ENCODE data around the gene YY1. TPM values are rescaled to one million over a fixed set of nuclear protein-coding genes. Genes with fewer than 3 reads are reported as not detected.
A peak's percentile ranks its signal among the peaks of the same experiment; 100 is the strongest.

YY1 gene
- total RNA-seq, 1 donor from 2014 or later, result 63.8 TPM

DNA sequence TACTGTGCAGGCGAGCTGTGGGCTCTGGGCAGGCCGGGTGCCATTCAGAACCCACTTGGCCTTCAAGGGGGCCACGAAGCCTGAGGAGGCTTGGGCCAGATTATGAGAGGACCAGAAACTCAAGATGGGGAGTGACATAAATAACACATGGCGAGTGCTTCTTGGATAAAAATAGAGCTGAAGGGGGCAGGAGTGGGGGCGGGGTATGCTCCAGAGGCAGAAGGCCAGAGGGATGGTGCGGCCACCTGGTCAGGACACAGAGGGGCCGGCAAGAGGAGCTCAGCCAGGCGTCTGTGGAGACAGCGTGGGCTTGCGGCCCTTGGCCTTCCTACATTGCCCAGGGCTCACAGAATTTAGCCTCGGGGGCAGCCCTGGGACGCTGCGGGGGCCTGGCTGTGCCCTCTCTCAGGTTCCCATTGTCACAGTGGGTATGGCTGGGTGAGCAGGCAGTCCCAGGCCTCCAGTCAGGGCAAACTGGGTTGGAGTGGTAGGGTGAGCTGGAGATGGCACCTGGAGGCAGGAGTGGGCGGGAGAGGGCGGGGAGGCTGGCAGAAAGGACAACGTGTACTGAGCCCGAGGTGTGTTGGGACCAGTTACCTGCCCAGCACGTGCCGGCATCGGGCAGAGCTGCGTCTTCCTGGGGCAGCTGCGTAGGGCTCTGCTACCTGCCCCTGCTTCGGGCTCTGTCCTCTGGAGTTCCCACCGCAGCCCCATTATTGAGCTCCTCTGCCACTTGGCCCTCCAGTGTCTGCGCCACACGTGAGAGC is 74.7 kb downstream of the YY1 start:
- no peak for DNase-seq (ENCODE audit: low spot score)

DNA sequence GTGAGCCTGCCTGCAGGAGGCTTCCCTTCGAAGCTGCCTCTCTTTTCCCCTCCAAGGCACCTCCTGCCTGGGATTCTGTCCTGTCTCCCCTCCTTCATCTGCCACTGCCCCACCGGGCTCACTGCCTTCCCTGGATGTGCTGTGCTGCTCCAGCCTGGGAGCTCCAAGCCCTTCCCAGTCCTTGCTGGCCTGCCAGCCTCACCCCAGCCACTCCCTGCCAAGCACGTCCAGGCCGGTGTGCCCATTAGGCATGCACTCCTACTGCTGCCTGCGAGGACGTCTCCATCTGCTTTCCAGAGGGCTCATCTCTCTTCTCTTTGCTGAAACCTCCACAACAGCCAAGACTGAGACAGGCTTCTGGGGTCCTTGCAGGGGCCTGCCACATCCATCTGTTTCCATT is 75.8 kb downstream of the YY1 start:
- DNase-seq (ENCODE audit: low spot score), result no peak

DNA sequence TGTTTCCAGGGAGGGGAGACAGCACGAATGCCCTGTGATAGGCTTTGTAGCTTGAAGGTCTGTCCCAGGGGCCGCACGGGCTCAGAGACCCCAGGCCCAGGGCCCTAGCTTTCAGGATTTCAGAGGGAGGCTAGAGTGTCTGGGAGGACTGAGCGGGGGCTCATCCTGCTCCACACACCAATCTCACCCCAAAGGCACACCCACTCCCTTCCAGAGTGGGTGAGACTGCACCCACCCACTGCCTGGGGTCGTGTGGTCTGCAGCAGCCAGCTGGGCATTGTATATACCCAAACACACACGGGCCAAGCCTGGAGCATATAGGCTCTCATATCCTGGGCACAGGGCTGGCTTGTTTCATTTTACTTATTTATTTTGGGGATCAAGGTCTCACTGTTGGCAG is 78.4 kb downstream of the YY1 start:
- DNase-seq (ENCODE audit: low spot score), result no peak

DNA sequence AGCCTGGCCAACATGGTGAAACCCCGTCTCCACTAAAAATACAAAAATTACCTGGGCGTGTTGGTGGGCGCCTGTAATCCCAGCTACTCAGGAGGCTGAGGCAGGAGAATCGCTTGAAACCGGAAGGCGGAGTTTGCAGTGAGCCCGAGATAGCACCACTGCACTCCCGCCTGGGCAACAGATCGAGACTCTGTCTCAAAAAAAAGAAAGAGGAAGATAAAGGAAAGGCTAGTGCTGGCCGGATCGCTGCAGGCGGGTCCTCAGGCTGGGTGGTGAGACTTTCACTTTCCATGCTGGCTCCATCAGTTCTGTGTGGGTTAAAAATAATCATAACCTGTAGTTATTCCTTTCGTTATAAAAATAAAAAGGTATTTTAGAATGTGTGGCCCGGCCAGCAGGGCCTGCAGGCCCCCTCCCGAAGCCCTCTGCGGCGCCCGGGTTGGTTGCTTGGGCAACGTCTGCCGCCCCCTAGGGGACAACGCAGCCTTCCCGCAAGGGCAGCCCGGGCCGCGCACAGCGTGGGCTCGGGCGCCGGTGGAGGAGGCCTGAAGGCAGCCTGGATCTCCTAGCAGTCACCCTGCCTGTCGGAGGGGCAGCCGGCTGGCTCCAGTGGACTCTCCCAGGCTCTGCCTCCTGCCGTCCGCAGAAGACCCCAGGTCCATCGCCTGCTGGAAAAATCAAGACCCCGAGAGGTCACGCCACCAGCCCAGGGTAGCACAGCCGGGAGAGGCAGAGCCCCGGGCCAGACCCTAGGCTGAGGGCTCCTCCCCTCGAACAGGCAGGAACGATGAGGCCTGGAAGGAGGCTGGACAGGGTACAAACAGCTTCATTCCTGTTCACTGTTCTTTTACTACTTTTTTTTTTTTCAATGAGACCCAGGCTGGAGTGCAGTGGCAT is 79.2 kb downstream of the YY1 start:
- peak; percentile 63 for DNase-seq (ENCODE audit: low spot score)

DNA sequence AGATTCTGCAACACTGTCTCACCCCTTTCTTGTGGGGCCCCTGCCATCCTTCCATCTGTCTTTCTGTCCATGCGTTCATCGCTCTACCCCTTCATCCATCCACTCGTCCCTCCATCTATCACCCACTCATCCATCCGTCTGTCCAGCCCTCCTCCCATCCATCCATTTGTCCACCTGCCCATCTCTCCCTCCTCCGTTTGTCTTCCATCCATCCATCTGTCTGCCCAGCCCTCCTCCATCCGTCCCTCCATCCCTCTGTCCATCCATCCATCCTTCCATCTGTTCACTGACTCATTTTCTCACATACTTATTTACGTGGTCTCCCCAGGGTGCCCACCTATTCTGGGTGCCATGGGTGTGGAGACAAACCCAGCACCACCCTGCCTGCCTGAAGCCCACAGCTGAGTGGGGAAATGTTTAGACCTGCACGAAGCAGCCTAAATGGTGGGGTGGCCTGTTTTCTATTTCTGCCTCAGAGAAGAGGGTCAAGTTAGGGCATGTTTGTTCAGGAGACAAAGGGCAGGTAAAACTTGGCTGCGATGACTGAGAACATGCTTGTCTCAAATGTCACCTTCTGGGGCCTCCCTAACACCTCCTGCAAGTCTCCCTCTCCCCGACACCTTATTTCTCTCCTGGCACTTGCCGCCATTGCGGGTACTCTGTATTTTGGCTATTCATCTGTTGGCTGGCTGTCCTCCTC is 81.4 kb downstream of the YY1 start:
- DNase-seq (ENCODE audit: low spot score), result no peak

DNA sequence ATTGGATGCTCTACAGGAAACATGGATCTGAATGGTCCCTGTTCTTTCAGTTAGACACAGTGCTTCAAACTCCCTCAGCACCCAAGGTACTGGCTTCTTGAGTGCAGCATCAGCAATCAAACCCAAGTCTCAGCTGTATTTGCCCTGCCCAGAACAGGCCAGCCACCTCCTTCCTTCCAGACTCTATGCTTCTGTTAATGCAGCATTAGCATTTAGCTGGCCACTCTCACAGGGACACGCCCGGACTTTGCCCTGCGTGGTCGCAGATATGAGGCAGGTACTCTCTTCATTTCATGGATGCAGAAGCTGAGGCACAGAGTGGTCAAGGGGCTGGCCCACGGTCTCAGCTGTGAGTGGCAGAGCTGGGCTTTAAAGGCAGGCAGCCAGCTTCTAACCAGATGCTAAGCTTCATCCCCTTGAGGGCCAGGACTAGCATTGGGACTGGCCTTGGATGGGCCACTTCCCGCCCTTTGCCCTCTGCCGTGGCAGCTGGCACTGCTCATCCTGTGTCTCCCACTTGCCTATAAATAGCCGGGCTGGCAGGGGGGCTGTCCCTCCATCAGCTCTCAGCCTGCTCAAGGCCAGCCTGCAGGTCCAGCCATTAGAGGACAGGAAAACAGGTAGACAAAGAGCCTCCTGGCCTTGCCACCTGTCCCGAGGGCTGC is 82.7 kb downstream of the YY1 start:
- no peak for DNase-seq (ENCODE audit: low spot score)

DNA sequence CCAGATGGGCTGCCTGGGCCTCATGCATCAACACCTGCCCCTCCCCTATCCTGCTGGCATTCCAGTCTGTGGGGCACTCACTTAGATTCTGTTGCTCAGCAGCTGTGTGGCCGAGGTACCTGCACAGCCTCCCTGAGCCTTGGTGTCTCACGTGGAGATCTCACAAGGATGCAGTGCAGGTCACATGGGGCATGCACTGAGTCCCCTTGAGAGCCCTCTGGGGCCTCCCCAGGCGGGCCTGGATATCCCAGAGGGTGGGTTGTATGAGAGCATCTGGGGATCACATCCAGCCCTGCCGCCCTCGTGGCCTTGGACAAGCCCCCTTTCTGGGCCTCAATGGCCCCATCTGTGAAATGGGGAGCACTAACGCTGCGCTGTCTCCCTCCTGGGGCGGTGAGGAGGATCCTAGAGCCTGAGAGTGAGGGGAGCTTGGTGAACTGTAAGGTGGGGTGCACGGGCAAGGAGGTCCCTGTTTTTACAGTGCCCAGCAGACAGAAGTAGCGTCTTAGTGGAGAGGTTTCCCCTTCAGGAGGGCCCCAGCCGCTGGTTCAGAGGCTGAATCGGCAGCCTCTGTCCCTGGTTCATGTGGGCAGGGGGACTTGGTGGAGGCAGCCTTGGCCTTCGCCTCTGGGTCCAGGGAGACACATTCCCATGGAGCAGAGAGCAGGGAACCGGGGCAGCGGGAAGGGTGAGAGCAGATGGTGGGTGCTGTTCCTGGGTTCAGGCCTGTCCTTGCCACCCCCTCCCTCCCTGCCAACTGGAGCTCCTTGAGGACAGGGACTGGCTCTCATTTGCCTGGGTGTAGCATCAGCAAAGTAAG is 83.4 kb downstream of the YY1 start:
- no peak for DNase-seq (ENCODE audit: low spot score)

DNA sequence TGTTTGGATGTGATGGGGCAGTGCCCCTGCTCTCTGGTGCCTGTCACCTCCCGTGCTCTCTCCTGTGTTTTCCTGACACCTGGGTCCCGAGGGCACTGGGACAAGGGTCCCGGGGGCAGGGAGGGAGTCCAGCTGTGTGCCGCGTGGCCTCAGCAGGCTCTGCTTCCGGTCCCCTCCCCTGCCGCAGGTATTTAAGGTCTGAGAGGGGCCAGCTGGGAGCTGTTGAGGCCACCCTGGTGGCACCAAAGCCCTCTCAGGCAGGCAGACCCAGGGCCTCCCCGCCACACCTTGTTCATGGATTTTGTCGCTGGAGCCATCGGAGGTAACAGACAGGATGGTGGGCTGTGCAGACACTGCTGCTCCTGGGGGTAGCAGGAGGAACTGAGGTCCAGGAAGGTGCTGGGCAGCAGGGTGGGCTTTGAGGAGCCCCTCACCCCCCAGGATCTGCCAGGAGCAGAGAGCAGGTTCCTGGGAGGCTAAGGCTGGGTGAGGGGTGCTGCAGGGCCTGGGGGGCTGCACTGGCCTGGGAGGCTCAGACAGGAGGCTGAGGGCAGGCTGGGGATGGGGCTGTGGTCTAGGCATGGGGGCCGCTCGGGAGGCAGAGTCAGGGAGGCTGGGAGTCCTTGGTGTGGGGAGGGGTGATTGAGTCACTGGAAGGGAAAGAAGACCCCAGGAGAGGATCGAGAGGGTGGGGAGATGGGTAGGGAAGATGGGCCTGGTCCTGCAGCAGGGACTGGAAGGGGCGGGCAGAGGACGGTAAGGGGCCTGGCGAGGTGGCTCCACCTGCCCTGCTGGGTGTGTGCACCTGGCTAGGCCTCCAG is 84.4 kb downstream of the YY1 start, which contains the start of gene SLC25A47:
SLC25A47 (plus strand) TSS at position 219 of the 821 bp plus-strand sequence; CDS start at position 295, 76 bp downstream.
- DNase-seq (ENCODE audit: low spot score), result no peak

DNA sequence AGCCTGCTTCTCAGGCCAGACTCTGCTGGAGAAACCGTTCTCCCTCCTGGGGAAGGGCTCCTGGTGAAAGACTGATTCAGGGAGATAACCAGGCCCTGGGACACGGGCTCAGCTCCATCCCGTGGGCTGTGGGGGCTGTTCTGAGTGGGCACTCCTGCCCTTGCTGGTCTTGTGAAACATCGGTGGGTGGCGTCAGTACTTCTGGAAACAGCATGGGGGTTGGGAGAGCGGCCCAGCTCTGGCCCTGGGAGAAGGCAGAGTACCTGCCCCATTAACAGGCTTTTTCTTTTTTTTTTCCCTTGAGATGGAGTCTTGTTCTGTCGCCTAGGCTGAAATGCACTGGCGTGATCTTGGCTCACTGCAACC is 85.0 kb downstream of the YY1 start:
- no peak for DNase-seq (ENCODE audit: low spot score)

DNA sequence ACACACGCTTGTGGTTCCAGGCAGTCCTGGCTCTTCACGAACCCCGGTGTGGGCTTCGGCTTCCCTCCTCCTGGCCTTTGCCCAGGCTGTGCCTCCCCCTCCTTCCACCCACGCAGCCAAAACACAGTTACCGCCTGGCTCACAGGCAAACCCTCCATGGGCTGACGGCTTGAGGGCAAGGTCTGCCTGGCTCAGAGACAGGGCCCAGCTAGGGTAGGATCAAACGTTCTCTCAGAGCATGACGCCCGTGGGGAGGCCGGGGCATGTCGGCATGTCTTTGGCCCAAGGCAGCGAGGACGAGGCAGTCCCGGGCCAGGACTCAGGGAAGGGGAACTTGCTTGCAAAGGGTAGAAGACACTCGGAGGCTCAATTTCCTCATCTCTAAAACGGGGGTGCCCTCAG is 86.3 kb downstream of the YY1 start:
- no peak for DNase-seq (ENCODE audit: low spot score)

DNA sequence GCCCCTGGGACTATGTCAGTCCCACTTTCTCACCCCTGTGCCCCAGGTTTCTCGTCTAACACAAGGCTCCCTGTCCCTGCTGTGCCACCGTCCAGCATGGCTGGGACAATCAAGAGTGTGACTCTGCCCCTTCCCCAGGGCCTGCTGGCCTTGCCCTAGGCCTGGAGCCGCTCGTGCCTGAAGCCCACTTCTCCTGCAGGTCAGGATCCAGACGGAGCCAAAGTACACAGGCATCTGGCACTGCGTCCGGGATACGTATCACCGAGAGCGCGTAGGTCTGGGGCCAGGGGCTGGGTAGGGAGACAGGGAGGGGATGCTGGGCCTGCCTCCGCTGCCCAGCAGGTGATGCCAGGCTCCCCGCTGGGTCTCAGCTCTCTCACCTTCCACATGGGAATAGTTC is 87.0 kb downstream of the YY1 start:
- no peak for DNase-seq (ENCODE audit: low spot score)

DNA sequence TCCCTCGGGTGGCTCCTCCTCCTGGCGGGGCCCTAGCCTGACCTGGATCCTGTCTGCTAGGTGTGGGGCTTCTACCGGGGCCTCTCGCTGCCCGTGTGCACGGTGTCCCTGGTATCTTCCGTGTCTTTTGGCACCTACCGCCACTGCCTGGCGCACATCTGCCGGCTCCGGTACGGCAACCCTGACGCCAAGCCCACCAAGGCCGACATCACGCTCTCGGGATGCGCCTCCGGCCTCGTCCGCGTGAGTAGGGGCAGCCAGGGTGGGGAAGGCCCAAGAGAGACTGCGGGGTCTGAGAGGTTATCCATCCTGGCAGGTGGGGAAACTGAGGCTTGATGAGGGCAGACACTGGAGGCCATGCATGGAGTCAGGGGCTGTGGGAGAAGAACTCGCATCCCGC is 88.2 kb downstream of the YY1 start:
- DNase-seq (ENCODE audit: low spot score), result no peak

DNA sequence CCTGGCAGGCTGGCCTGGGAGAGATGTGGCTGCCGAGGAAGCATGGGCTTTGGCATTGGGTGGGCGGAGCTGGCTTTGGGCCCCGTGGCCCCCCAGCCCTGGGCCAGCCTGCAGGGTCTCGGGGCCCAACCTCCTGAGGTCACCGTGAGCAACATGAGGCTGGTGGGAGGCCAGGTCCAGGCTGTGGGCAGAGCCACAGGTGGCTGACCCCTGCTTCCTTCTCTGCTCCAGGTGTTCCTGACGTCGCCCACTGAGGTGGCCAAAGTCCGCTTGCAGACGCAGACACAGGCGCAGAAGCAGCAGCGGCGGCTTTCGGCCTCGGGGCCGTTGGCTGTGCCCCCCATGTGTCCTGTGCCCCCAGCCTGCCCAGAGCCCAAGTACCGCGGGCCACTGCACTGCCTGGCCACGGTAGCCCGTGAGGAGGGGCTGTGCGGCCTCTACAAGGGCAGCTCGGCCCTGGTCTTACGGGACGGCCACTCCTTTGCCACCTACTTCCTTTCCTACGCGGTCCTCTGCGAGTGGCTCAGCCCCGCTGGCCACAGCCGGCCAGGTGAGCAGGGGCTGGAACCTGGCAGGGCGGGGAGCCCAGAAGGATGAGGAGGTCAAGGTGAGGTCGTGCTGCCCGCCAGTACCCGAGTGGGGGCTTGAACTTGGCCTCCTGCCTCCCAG is 89.7 kb downstream of the YY1 start:
- peak; percentile 30 for DNase-seq (ENCODE audit: low spot score)

DNA sequence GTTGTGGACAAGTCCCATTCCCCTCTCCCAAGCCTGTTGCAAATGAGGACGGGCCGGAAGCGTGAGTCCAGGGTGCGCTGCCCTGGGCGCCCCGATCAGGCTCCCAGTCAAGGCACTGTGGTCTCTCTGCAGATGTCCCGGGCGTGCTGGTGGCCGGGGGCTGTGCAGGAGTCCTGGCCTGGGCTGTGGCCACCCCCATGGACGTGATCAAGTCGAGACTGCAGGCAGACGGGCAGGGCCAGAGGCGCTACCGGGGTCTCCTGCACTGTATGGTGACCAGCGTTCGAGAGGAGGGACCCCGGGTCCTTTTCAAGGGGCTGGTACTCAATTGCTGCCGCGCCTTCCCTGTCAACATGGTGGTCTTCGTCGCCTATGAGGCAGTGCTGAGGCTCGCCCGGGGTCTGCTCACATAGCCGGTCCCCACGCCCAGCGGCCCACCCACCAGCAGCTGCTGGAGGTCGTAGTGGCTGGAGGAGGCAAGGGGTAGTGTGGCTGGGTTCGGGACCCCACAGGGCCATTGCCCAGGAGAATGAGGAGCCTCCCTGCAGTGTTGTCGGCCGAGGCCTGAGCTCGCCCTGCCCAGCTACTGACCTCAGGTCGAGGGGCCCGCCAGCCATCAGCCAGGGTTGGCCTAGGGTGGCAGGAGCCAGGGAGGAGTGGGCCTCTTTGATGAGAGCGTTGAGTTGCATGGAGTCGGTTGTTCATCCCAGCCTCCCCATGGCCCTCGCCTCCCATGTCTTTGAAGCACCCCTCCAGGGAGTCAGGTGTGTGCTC is 90.5 kb downstream of the YY1 start:
- no peak for DNase-seq (ENCODE audit: low spot score)

DNA sequence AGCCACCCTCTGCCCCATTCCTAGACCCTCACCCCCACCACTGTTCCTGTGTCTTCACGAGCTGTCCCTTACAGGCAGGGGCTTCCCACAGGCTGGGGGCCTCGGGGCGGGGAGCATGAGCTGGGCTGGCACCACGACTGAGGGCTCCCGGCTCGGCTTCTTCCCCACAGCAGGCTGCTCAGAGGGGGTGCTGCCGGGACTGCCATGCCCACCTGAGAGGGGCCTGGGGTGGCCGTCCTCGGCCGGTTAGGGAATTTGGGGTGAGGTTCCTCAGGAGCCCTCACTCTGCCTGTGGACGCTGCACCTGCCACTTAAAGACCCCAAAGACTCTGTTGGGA is 91.0 kb downstream of the YY1 start:
- no peak for DNase-seq (ENCODE audit: low spot score)

DNA sequence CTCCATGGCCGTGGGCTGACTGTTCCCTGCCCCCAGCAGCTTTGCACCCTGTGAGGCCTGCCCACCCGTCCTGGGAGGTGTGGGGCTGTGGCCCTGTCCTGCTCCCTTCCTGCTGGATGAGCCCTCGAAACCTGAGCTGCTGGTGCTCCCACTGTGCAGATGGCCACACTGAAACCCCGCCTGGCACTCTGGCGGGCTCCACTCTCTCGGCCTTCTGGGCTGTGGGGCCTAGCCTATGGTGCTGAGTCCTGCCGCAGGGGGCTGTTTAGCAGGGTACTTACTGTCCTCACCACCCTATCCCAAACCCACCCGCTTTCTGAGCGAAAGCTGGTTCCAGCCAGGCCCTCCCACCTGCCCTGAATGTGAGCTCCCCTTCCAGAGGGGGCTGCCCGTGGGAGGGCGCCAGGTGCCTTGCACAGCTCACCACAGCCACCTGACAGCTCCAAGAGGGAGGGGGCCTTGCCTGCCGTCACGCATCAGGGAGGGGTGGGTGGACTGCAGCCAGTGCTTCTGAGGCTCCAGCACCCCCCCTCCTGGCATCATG is 91.5 kb downstream of the YY1 start:
- no peak for DNase-seq (ENCODE audit: low spot score)

DNA sequence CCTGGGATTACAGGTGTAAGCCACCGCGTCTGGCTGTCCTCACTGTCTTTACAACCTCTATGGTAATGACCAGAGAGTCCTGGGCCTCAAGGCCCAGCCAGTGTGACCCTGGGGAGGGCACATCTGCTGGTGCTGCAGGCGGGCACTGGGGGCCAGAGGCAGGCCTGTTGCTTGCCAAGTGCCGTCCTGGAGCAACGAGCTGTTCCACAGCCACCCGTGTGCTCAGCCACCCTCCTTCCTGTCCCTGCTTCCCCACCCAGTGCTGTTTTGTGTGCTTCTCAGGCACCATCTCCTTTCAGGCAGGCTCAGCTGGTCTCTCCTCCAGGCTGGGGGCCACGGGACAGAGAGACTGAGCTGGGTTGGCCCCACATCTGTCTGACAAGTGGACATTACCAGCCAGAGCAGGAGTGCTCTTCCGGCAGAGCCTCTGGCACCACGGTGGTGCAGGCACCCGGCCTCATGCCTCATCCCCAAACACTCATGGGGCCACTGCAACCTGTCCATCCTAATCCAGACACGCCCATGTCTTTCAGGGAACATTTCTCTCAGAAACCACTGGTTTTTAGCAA is 93.2 kb downstream of the YY1 start:
- no peak for DNase-seq (ENCODE audit: low spot score)
